Breast epithelium (tissue), 4 donors: ENCODE results near the gene MFSD6L. TPM values are rescaled to one million over a fixed set of nuclear protein-coding genes. Genes with fewer than 3 reads are reported as not detected.

ENCODE experiments used
- DNase-seq, 2 donors: peaks; one replicate each; pipeline ENCODE4 v3.0.0-alpha.2; 2019; ENCODE audit warnings: low spot score in 2 of 2
- H3K27ac ChIP-seq, 2 donors: fragments of 200-600 bp; sonication (generic) in 1 of 2; one replicate each; pipeline ENCODE4 v1.5.1; 2016 to 2019; ENCODE audit warnings: mild to moderate bottlenecking in 1 of 2
- H3K27me3 ChIP-seq, 2 donors: fragments of 200-600 bp; sonication (generic) in 1 of 2; one replicate each; pipeline versions ENCODE4 v1.5.1 to v1.6.0; 2017 to 2019; ENCODE audit warnings: control low read depth in 1 of 2, mild to moderate bottlenecking in 1 of 2
- H3K36me3 ChIP-seq: fragments of 200-600 bp; one replicate; pipeline ENCODE4 v1.5.1; 2019
- H3K4me1 ChIP-seq, 2 donors: fragments of 200-600 bp; sonication (generic); one replicate each; pipeline ENCODE4 v1.5.1; 2016 to 2019; ENCODE audit warnings: control low read depth in 1 of 2
- H3K4me3 ChIP-seq, 3 donors: fragments of 200-600 bp; sonication (generic); 1 replicate in 2 of 3; 2 replicates in 1 of 3; pipeline ENCODE4 v1.5.1; 2016 to 2019; ENCODE audit warnings: mild to moderate bottlenecking in 3 of 3, moderate library complexity in 2 of 3
- H3K9me3 ChIP-seq, 2 donors: fragments of 200-600 bp; sonication (generic) in 1 of 2; one replicate each; pipeline ENCODE4 v1.5.1; 2016 to 2019; ENCODE audit warnings: control low read depth in 1 of 2
- CTCF ChIP-seq, 3 donors: fragments of 450-650 bp; IDR thresholded peaks; one replicate each; pipeline ENCODE4 v1.5.1; 2016 to 2017; ENCODE audit warnings: antibody characterized with exemption in 3 of 3, mild to moderate bottlenecking in 3 of 3, moderate library complexity in 3 of 3
- POLR2A ChIP-seq: fragments of 450-650 bp; IDR thresholded peaks from one replicate; pipeline ENCODE4 v1.6.1; 2016; ENCODE audit warnings: antibody characterized with exemption, mild to moderate bottlenecking, moderate library complexity
- POLR2AphosphoS5 ChIP-seq, 3 donors: sonication (generic); formaldehyde crosslinking; IDR thresholded peaks; one replicate each; pipeline ENCODE4 v1.6.1; 2017; ENCODE audit warnings: antibody characterized with exemption in 3 of 3
- intact Hi-C: fragments of 100-400 bp; cut with DNase I; formaldehyde crosslinking; loops from one replicate; pipeline ENCODE4 v1.15.1; 2023; ENCODE audit warnings: low total_unique reads
- total RNA-seq, 3 donors: library from RNA; depleted of rRNA; stranded (reverse); fragments of >200 nt; gene quantifications; one replicate each; pipeline ENCODE4 v1.1.0, GENCODE V29; 2016

MFSD6L gene
- total RNA-seq, 3 donors from 2014 or later, result 0.48 to 0.98 (median 0.59) TPM

GRCh38 chr17:8749616-8750015 lies 49.5 kb downstream of the MFSD6L start:
- Histone ChIP-seq H3K27ac (no peak overlapping the region), H3K36me3 (no peaks in the 10 kb centered on the region), H3K4me3 (no peak overlapping the region), H3K9me3 (no peaks in the 10 kb centered on the region), H3K27me3 (no peaks in the 10 kb centered on the region), H3K4me1 (no peaks in the 10 kb centered on the region)
- intact Hi-C loops, result loop anchor here (10.0 kb wide), 1 partner anchor 345 kb away; no protein-coding TSS in a partner anchor
- TF ChIP-seq CTCF (IDR thresholded peaks at IDR 0.05) (no peak), POLR2AphosphoS5 (IDR thresholded peaks at IDR 0.05) (no peak), POLR2A (no peak)
- DNase-seq, result no peak

- H3K4me1 ChIP-seq, result no peaks in the 10 kb centered on the region
- intact Hi-C loops, result loop anchor here (10.0 kb wide), 1 partner anchor 343 kb away; no protein-coding TSS in a partner anchor
- DNase-seq, result no peak
- no peak overlapping the region for H3K27ac ChIP-seq
- TF ChIP-seq CTCF (IDR thresholded peaks at IDR 0.05) (no peak), POLR2A (no peak), POLR2AphosphoS5 (IDR thresholded peaks at IDR 0.05) (no peak)
- no peaks in the 10 kb centered on the region for H3K36me3 ChIP-seq
- H3K9me3 ChIP-seq, result no peaks in the 10 kb centered on the region
- H3K4me3 ChIP-seq, result no peak overlapping the region
- no peaks in the 10 kb centered on the region for H3K27me3 ChIP-seq
Measured at GRCh38 chr17:8747742-8748141, 51.4 kb downstream of the MFSD6L start.

Other genes with a start within 250 kb of the MFSD6L start
- 10 to 100 TPM; 46.2 to 54.7 (median 46.7) TPM for gene MYH10, start 168.6 kb downstream of the MFSD6L start, total RNA-seq
- not detected for gene CCDC42, start 54.5 kb downstream of the MFSD6L start, total RNA-seq
- not detected for gene SPDYE4, start 40.8 kb downstream of the MFSD6L start, total RNA-seq
- 1 to 10 TPM in 2 of 3 donors, under 1 TPM in 1; under 0.01 to 2.9 (median 2.5) TPM for gene PIK3R6, start 68.3 kb upstream of the MFSD6L start, total RNA-seq
- 10 to 100 TPM in 2 of 3 donors, 1 to 10 TPM in 1; 9.8 to 28.6 (median 12.3) TPM for gene PIK3R5, start 166.3 kb upstream of the MFSD6L start, total RNA-seq
- gene NTN1, start 222.1 kb upstream of the MFSD6L start, total RNA-seq, result 1 to 10 TPM; 2.2 to 3.7 (median 3.3) TPM